Measurements from ENCODE around the gene GBA2. TPM values are rescaled to one million over a fixed set of nuclear protein-coding genes. Genes with fewer than 3 reads are reported as not detected.
A peak's percentile ranks its signal among the peaks of the same experiment; 100 is the strongest.

Gene GBA2
- total and polyA plus RNA-seq, 4 donors: 42.4 to 78.7 (median 46.2) TPM

DNA sequence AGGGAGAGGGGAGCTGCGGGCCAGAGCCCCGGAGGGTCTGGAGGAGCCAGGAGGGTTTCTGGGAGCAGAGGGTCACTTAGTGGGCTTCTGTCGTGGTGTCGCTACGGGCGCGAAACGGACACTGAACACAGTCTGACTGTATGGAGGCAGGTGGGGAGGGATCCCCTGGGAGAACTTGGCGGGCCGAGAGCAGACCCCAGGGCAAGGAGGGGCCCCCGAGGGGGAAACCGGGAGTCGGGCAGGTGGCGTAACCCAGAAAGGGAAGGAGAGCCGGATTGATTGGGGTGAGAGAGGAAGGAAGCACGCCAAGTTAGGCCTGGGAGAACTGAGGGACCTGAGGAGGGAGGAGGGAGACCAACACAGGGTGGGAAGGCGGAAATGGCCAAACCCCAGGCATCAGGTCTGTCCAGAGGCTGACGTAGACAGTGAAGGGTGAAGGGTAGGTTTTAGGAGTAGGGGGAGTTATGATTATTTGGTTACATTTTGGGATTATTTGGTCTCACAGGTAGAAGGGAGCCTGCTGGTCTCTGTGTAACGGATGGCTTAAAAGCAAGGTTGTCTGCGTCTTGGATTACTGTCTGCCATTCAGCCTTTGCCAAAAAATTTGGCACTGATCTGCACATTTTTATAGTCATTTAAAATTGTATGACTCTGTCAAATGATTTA lies 8.3 kb upstream of the GBA2 start:
- peak; percentile 54 to 68 (median 58) for DNase-seq
- Histone ChIP-seq H3K4me1 (ENCODE audit: control insufficient read depth in 5 of 5, insufficient read depth in 5 of 5, low read length in 5 of 5) (peaks cover 0 to 23% (median 13%) of the 10 kb centered on the region in 5 donors), H3K4me3 (peak overlapping the region; percentile 30), H3K27me3 (ENCODE audit: control insufficient read depth in 3 of 3, insufficient read depth in 3 of 3, low read length in 2 of 3) (no peaks in the 10 kb centered on the region), H3K9ac (ENCODE audit: insufficient read depth in 1 of 2, low read length in 2 of 2) (peak overlapping the region; percentile 66 to 93), H3K27ac (ENCODE audit: low read depth in 1 of 2, low read length in 1 of 2) (peak overlapping the region; percentile 65 to 91), H3K36me3 (ENCODE audit: control insufficient read depth in 4 of 4, insufficient read depth in 4 of 4, low read length in 4 of 4) (peaks cover 10 to 23% (median 21%) of the 10 kb centered on the region in 4 donors), H3K9me3 (ENCODE audit: control insufficient read depth in 4 of 4, insufficient read depth in 3 of 4, low read length in 3 of 4) (no peaks in the 10 kb centered on the region)
- 1 to 2% methylated on average over 19 to 20 of the region's 20 CpGs for WGBS, 2 donors
- peak; percentile 68 for ATAC-seq (ENCODE audit: insufficient read depth, low FRiP score)
- TF ChIP-seq, protein P1, sequence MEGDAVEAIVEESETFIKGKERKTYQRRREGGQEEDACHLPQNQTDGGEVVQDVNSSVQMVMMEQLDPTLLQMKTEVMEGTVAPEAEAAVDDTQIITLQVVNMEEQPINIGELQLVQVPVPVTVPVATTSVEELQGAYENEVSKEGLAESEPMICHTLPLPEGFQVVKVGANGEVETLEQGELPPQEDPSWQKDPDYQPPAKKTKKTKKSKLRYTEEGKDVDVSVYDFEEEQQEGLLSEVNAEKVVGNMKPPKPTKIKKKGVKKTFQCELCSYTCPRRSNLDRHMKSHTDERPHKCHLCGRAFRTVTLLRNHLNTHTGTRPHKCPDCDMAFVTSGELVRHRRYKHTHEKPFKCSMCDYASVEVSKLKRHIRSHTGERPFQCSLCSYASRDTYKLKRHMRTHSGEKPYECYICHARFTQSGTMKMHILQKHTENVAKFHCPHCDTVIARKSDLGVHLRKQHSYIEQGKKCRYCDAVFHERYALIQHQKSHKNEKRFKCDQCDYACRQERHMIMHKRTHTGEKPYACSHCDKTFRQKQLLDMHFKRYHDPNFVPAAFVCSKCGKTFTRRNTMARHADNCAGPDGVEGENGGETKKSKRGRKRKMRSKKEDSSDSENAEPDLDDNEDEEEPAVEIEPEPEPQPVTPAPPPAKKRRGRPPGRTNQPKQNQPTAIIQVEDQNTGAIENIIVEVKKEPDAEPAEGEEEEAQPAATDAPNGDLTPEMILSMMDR (IDR thresholded peaks at IDR 0.05; ENCODE audit: control extremely low read depth, extremely low read depth): no peak

DNA sequence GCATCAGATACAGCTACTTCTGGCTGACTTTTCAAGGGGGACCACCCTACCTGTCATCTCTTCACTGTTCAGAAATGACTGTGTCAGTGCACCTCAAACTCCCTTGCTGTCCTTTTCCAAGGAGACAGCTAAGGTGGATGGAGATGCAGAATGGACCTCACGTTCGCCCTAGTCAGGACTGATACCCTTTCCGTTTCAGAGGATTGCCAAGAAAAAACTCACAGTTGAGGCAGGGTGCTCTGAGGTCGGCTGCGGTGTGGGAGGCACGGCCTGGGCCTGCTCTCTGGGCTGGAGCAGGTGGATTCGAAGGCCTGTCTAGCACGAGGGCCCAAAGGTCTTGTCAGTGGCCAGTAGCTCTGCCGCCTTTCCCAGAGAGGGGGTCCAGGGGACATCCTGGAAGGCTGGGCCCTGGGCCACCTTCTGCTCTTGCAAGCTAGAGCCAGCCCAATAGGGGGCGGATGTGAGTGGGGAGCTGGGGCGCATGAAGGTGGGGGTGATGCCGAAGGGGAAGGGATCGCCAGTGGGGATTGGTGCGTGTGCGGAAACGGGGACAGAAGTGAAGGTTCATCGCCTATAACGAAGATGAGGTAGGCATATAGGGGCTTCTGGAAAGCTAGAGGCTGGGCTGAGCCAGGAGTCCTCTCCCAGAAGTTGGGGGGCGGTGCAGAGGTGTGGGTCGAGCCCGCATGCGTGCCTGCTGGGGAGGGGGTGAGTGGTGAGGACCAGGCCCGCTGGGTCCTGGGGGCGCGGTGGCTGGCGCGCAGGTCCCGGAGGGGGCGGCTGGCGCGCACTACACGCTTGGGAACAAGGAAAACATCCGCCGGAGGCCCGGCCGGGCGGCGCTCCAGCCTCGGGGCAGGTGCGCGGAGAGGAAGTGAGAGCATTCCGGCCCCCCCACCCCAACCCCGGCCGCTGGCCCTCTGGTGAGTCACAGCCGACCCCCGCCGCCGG lies 7.5 kb upstream of the GBA2 start:
- Histone ChIP-seq H3K9ac (ENCODE audit: insufficient read depth in 1 of 2, low read length in 2 of 2) (peak overlapping the region; percentile 66 to 93), H3K4me1 (ENCODE audit: control insufficient read depth in 5 of 5, insufficient read depth in 5 of 5, low read length in 5 of 5) (peaks cover 0 to 23% (median 13%) of the 10 kb centered on the region in 5 donors), H3K27ac (ENCODE audit: low read depth in 1 of 2, low read length in 1 of 2) (peak overlapping the region; percentile 65 to 91), H3K4me3 (peak overlapping the region; percentile 30), H3K9me3 (ENCODE audit: control insufficient read depth in 4 of 4, insufficient read depth in 3 of 4, low read length in 3 of 4) (no peaks in the 10 kb centered on the region), H3K27me3 (ENCODE audit: control insufficient read depth in 3 of 3, insufficient read depth in 3 of 3, low read length in 2 of 3) (no peaks in the 10 kb centered on the region), H3K36me3 (ENCODE audit: control insufficient read depth in 4 of 4, insufficient read depth in 4 of 4, low read length in 4 of 4) (peaks cover 10 to 30% (median 29%) of the 10 kb centered on the region in 4 donors)
- WGBS, 2 donors: 8 to 9% methylated on average over 45 to 48 of the region's 48 CpGs
- TF ChIP-seq, protein P1 (IDR thresholded peaks at IDR 0.05; ENCODE audit: control extremely low read depth, extremely low read depth): no peak
- peak; percentile 59 to 74 (median 71) for DNase-seq
- ATAC-seq (ENCODE audit: insufficient read depth, low FRiP score): peak; percentile 82

DNA sequence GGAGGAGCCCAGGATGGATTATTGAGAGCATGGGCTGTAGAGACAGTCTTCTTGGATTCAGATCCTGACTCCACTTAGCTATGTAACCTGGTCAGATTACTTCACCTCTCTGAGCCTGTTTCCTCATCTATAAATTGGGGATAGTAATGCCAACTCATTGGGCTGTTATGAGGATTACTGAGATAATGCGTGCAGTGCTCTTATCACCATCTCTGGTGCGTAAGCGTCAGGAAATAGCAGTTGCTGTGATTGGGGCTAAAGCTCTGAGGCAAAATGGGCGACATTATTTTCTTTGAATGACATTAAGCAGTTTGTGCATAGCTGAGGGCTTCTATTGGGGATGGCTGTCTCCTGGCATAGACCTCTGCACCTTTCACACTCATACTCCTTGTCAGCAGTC lies 6.0 kb upstream of the GBA2 start:
- TF ChIP-seq, protein P1 (IDR thresholded peaks at IDR 0.05; ENCODE audit: control extremely low read depth, extremely low read depth): no peak
- Histone ChIP-seq H3K9ac (ENCODE audit: insufficient read depth in 1 of 2, low read length in 2 of 2) (no peak overlapping the region), H3K4me3 (no peak overlapping the region), H3K27me3 (ENCODE audit: control insufficient read depth in 3 of 3, insufficient read depth in 3 of 3, low read length in 2 of 3) (no peaks in the 10 kb centered on the region), H3K36me3 (ENCODE audit: control insufficient read depth in 4 of 4, insufficient read depth in 4 of 4, low read length in 4 of 4) (peaks cover 10 to 42% (median 37%) of the 10 kb centered on the region in 4 donors), H3K27ac (ENCODE audit: low read depth in 1 of 2, low read length in 1 of 2) (no peak overlapping the region), H3K9me3 (ENCODE audit: control insufficient read depth in 4 of 4, insufficient read depth in 3 of 4, low read length in 3 of 4) (no peaks in the 10 kb centered on the region), H3K4me1 (ENCODE audit: control insufficient read depth in 5 of 5, insufficient read depth in 5 of 5, low read length in 5 of 5) (peaks cover 0 to 26% (median 13%) of the 10 kb centered on the region in 5 donors)
- ATAC-seq (ENCODE audit: insufficient read depth, low FRiP score): no peak
- no peak for DNase-seq
- 89 to 95% methylated on average over 4 of the region's 4 CpGs for WGBS, 2 donors

Measured in lung (tissue), 12 donors.